GM12801 (cell line): Measurements from ENCODE around the gene ENKD1.

Experiments
- CTCF ChIP-seq: IDR thresholded peaks from one replicate; pipeline ENCODE4 v1.5.1; 2011; ENCODE audit warnings: control low read depth; ENCODE audit not compliant: insufficient read length; ENCODE audit errors: extremely low read depth

ENKD1 gene

DNA sequence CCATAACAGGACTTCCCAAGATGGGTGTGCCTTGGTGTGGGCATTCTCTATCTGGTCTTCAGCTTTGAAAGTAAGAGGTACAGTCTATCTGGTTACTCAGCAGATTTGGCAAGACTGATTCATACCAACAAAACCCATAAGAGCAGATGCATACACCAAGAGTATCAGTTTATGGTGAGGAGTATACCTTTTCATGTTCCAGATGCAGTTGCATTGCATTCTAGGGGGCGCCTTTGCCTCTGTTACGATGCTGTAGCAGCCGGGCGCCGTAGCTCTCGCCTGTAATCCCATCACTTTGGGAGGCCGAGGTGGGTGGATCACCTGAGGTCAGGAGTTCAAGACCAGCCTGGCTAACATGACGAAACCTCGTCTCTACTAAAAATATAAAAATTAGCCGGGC, 52.7 kb downstream of the ENKD1 start:
- no peak for TF ChIP-seq CTCF
